Natural killer cell (primary cell): ENCODE results near the gene TBX4. TPM values are rescaled to one million over a fixed set of nuclear protein-coding genes. Genes with fewer than 3 reads are reported as not detected.

Source experiments
- ATAC-seq, 3 donors: fragments of 150-1000 bp in 2 of 3; fragments of 200-7000 bp in 1 of 3; cut with Tn5 transposase; 1 replicate in 1 of 3; 2 replicates in 2 of 3; pipeline ENCODE4 v1.10.0; 2021; ENCODE audit warnings: mild to moderate bottlenecking in 2 of 3, moderate library complexity in 2 of 3
- DNase-seq, 2 donors: peaks; one replicate each; pipeline versions ENCODE4 v3.0.0 to v3.0.0-alpha.2; 2013 to 2021; ENCODE audit warnings: mixed read lengths in 1 of 2
- H3K27ac ChIP-seq: one replicate; pipeline ENCODE4 v1.5.1; 2013; ENCODE audit warnings: mild to moderate bottlenecking, low read length
- H3K27me3 ChIP-seq: one replicate; pipeline ENCODE4 v1.6.1; 2013; ENCODE audit warnings: low read length; ENCODE audit not compliant: control insufficient read depth, insufficient read depth
- H3K36me3 ChIP-seq: one replicate; pipeline ENCODE4 v1.6.1; 2013; ENCODE audit warnings: low read length; ENCODE audit not compliant: control insufficient read depth, insufficient read depth
- H3K4me1 ChIP-seq: one replicate; pipeline ENCODE4 v1.6.1; 2013; ENCODE audit warnings: low read length; ENCODE audit not compliant: control insufficient read depth, insufficient read depth
- H3K4me3 ChIP-seq: one replicate; pipeline ENCODE4 v1.5.1; 2013; ENCODE audit warnings: low read length
- H3K9me3 ChIP-seq: one replicate; pipeline ENCODE4 v1.6.1; 2013; ENCODE audit warnings: low read length; ENCODE audit not compliant: control insufficient read depth, insufficient read depth
- H3K27ac Mint-ChIP-seq, 2 donors: one replicate each; pipeline ENCODE4 v1.8.0; 2022; ENCODE audit warnings: mild to moderate bottlenecking in 2 of 2, mixed read lengths in 2 of 2, moderate library complexity in 1 of 2
- H3K27me3 Mint-ChIP-seq, 2 donors: one replicate each; pipeline ENCODE4 v1.8.0; 2022; ENCODE audit warnings: low read depth in 2 of 2, mixed read lengths in 2 of 2
- H3K36me3 Mint-ChIP-seq: one replicate; pipeline ENCODE4 v1.8.0; 2022; ENCODE audit warnings: mixed read lengths
- H3K4me1 Mint-ChIP-seq, 2 donors: one replicate each; pipeline ENCODE4 v1.8.0; 2022; ENCODE audit warnings: mixed read lengths in 2 of 2
- H3K4me3 Mint-ChIP-seq: one replicate; pipeline ENCODE4 v1.8.0; 2022; ENCODE audit warnings: mild to moderate bottlenecking, moderate library complexity, mixed read lengths
- H3K9me3 Mint-ChIP-seq, 2 donors: one replicate each; pipeline ENCODE4 v1.8.0; 2022; ENCODE audit warnings: mixed read lengths in 2 of 2
- WGBS: methylation state at CpG from one replicate; pipeline ENCODE4 v1.1.7; 2013; ENCODE audit warnings: missing lambda C conversion rate; ENCODE audit not compliant: insufficient coverage; 5-methylcytosine and 5-hydroxymethylcytosine counted together
- intact Hi-C: fragments of 100-400 bp; cut with micrococcal nuclease; formaldehyde crosslinking; loops from one replicate; pipeline ENCODE4 v1.14.2; 2022
- total RNA-seq, 4 donors: library from RNA; stranded (reverse); fragments of 120-200 nt in 1 of 4; gene quantifications; one replicate each; pipeline versions ENCODE4 v1.2.3 to v1.2.4, GENCODE V29; 2013 to 2022
- TF ChIP-seq, protein P1 (sequence below): fragments of 200-600 bp; IDR thresholded peaks from one replicate; pipeline ENCODE4 v1.8.0; 2022; ENCODE audit warnings: antibody characterized with exemption

Gene TBX4
- total RNA-seq, 3 donors from 2014 or later (not counting 1 experiment from before 2014, with no cell fraction given), result not detected

DNA sequence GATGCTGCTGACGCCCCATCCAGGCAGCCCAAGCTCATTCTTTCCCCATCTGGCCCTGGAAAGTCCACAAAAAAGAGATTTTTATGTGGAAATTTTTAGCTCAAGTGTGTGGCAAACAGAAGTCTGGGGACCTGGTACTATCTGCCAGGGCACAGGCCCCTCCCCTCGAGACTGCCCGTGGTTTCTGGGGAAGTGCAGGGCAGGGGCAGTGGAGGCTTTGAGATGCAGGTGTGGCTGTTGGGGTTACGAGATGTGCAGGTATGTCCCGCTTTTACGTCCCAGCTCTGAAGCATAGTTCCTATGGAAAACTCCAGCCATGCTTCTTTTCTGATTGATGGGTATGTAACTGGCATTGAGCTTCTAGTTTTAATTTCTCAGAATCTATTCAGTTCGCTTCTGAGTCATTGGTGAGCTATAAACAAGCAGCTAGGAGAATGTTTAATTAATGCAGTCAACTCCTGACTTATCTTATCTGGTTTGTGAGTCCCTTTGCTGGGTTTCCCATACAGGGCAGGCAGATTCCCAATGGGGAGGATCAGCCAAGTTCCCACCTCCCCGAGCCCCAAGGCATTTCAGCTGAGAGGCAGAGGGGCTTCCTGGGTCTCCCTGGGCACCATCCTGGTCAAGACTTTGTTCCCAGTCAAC is 16.2 kb downstream of the TBX4 start:
- TF ChIP-seq, protein P1, sequence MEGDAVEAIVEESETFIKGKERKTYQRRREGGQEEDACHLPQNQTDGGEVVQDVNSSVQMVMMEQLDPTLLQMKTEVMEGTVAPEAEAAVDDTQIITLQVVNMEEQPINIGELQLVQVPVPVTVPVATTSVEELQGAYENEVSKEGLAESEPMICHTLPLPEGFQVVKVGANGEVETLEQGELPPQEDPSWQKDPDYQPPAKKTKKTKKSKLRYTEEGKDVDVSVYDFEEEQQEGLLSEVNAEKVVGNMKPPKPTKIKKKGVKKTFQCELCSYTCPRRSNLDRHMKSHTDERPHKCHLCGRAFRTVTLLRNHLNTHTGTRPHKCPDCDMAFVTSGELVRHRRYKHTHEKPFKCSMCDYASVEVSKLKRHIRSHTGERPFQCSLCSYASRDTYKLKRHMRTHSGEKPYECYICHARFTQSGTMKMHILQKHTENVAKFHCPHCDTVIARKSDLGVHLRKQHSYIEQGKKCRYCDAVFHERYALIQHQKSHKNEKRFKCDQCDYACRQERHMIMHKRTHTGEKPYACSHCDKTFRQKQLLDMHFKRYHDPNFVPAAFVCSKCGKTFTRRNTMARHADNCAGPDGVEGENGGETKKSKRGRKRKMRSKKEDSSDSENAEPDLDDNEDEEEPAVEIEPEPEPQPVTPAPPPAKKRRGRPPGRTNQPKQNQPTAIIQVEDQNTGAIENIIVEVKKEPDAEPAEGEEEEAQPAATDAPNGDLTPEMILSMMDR, result no peak
- H3K4me1 ChIP-seq, result no peaks in the 10 kb centered on the region
- H3K27ac ChIP-seq, result no peak overlapping the region
- H3K27ac Mint-ChIP-seq, result no peak overlapping the region
- peaks cover 0 to 4% of the 10 kb centered on the region in 2 donors for H3K4me1 Mint-ChIP-seq
- no peaks in the 10 kb centered on the region for H3K27me3 ChIP-seq
- intact Hi-C loops, result no loop called here
- H3K4me3 Mint-ChIP-seq, result no peak overlapping the region
- ATAC-seq, result no peak
- H3K36me3 Mint-ChIP-seq, result no peaks in the 10 kb centered on the region
- DNase-seq, result no peak
- no peak overlapping the region for H3K4me3 ChIP-seq
- WGBS, result 66% methylated on average over 8 of the region's 8 CpGs
- H3K9me3 ChIP-seq, result no peaks in the 10 kb centered on the region
- H3K9me3 Mint-ChIP-seq, result no peaks in the 10 kb centered on the region
- H3K27me3 Mint-ChIP-seq, result peaks cover 9 to 24% of the 10 kb centered on the region in 2 donors
- no peaks in the 10 kb centered on the region for H3K36me3 ChIP-seq

DNA sequence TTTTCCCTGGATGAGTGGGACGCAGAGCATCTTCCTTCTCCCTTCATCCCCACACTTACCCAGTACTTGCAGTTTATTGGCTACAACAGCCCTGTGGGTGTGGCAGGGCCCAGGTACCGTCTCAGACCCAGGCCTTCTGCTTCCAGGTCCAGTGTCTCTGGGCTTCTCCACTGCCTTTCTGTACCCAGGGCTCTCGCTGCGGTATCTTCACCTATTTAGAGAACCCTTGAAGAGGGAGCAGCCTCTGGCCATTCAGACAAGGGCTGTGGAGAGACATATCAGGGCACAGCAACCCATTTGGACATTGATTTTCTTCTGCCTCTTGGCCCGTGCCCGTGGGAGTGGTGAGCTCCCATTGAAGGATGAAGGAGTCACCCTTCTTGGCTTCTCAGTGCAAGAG is 17.3 kb downstream of the TBX4 start:
- no peak overlapping the region for H3K4me3 ChIP-seq
- Mint-ChIP-seq H3K4me3 (no peak overlapping the region), H3K36me3 (no peaks in the 10 kb centered on the region), H3K27ac (no peak overlapping the region), H3K9me3 (no peaks in the 10 kb centered on the region), H3K27me3 (peaks cover 4 to 21% of the 10 kb centered on the region in 2 donors), H3K4me1 (peaks cover 0 to under 1% of the 10 kb centered on the region in 2 donors)
- intact Hi-C loops, result no loop called here
- H3K9me3 ChIP-seq, result no peaks in the 10 kb centered on the region
- ATAC-seq, result no peak
- TF ChIP-seq, protein P1, result no peak
- no peaks in the 10 kb centered on the region for H3K4me1 ChIP-seq
- no peak overlapping the region for H3K27ac ChIP-seq
- no peak for DNase-seq
- no peaks in the 10 kb centered on the region for H3K36me3 ChIP-seq
- H3K27me3 ChIP-seq, result no peaks in the 10 kb centered on the region
- 93% methylated on average over 6 of the region's 6 CpGs for WGBS

DNA sequence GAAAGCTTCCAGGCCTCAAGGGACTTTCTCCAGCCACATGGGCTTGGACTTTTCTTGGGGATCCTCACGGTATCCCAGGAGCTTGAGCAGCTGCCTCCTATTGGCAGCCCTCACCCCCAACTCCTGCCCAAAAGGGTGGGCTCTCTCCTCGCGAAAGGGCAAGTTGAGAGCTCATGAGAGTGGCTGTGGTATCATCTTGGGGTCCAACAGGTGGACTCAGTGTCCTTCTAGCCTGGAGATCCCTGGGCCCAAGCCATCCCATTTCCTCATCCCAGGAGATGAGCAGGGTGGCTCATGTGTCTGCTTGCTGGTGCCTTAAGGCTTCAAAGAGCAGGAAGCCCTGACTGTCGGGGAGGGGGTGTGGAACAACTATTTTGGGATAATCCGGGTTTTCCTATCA is 17.7 kb downstream of the TBX4 start:
- Mint-ChIP-seq H3K36me3 (no peaks in the 10 kb centered on the region), H3K4me3 (no peak overlapping the region), H3K9me3 (no peaks in the 10 kb centered on the region), H3K4me1 (no peaks in the 10 kb centered on the region), H3K27ac (no peak overlapping the region), H3K27me3 (peaks cover under 1 to 20% of the 10 kb centered on the region in 2 donors)
- H3K4me3 ChIP-seq, result no peak overlapping the region
- H3K36me3 ChIP-seq, result no peaks in the 10 kb centered on the region
- H3K27me3 ChIP-seq, result no peaks in the 10 kb centered on the region
- TF ChIP-seq, protein P1, result no peak
- ATAC-seq, result no peak
- intact Hi-C loops, result no loop called here
- no peaks in the 10 kb centered on the region for H3K4me1 ChIP-seq
- H3K9me3 ChIP-seq, result no peaks in the 10 kb centered on the region
- 95% methylated on average over 2 of the region's 5 CpGs for WGBS
- no peak overlapping the region for H3K27ac ChIP-seq
- DNase-seq, result no peak

DNA sequence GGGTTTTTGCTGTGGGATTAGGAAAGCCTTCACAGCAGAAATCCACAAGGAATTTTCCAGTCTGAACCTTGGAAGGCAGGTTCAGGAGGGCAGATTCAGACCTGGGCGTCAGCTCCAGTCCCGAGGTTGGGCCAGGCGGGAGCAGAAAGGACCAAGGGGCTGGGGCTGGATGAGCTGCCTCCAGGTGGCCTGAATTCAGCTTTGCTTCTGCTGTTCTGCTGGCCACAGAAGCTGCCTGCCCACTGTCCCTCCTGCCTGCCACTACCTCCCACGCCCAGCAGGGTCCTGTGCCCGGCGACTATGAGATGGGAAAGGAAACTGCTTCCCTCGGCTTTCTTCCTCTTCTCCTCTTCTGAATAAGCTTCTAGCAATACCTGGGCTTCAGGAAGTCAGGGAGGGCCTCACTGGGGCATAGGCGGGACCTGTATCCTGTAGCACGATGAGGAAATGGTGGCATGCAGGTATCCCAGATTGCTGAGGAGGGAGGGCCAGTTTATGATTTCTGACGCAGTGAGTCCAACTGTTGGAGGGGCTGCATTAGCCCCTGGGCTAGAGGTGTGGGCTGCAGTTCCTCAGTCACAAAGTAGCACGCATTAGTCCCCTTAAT is 18.4 kb downstream of the TBX4 start:
- intact Hi-C loops, result no loop called here
- no peak overlapping the region for H3K27ac ChIP-seq
- no peak overlapping the region for H3K4me3 ChIP-seq
- no peaks in the 10 kb centered on the region for H3K36me3 Mint-ChIP-seq
- no peaks in the 10 kb centered on the region for H3K4me1 Mint-ChIP-seq
- no peak overlapping the region for H3K27ac Mint-ChIP-seq
- WGBS, result 82% methylated on average over 11 of the region's 11 CpGs
- ATAC-seq (no peak), DNase-seq (no peak)
- no peaks in the 10 kb centered on the region for H3K4me1 ChIP-seq
- no peaks in the 10 kb centered on the region for H3K36me3 ChIP-seq
- TF ChIP-seq, protein P1, result no peak
- H3K4me3 Mint-ChIP-seq, result no peak overlapping the region
- H3K27me3 ChIP-seq, result no peaks in the 10 kb centered on the region
- peaks cover 8 to 20% of the 10 kb centered on the region in 2 donors for H3K27me3 Mint-ChIP-seq
- H3K9me3 ChIP-seq, result no peaks in the 10 kb centered on the region
- no peaks in the 10 kb centered on the region for H3K9me3 Mint-ChIP-seq
